NCI-H2081 (cell line): Measurements from ENCODE around the gene USH2A.

Experiments used
- DNase-seq, 2 experiments: peaks; one replicate each; lab custom pipeline; 2025; lab: John Stamatoyannopoulos, UW

Gene USH2A

GRCh38 chr1:215932558-215932957 lies 490.7 kb downstream of the USH2A start:
- DNase-seq = no peak

DNA sequence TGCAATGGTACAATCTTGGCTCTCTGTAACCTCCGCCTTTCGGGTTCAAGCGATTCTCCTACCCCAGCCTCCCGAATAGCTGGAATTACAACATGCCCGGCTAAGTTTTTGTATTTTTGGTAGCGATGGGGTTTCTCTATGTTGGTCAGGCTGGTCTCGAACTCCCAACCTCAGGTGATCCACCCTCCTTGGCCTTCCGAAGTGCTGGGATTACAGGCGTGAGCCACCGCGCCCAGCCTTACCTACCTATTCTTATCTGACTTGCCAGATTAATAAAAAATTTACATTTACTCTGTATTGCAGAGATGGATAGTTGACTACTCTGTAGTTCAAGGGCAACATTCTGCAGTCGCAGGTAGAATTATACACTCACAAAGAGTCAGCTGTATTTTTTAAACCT lies 496.6 kb downstream of the USH2A start:
- DNase-seq = no peak

DNA sequence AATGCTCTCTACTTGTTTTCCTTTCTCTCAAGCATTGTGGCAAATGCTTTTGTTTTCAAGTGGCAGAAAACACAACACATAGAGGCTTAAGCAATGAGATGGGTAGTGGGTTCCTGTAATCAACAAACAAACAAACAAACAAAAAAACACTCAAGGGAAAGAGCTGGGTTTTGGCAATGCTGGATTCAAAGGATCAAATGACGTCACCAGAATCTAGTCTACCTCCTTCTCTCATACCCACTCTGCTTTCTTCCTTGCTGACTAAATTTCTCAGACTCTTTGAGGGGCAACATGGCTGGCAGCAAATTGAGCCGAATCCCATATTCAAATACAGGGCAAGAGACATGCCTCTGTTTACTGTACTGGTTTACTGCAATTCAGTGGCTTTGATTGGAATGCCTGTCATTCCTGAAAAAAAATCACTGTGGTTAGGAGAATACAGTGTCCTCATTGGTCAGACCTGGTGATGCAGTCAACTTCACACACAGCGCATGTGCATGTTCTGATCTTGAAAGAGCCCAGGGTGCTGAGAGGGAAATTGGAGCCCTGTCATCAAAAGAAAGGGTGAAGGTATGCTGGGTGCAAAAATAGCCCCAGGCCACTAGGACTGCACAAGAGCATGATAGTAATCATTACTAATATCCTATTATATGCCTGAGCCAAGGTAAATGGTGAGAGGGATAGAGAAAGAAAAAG lies 500.0 kb downstream of the USH2A start:
- DNase-seq = no peak

- no peak for DNase-seq
Measured at GRCh38 chr1:215911406-215911968, 511.8 kb downstream of the USH2A start.

- DNase-seq = no peak
Measured at GRCh38 chr1:215905493-215906115, 517.6 kb downstream of the USH2A start.

DNA sequence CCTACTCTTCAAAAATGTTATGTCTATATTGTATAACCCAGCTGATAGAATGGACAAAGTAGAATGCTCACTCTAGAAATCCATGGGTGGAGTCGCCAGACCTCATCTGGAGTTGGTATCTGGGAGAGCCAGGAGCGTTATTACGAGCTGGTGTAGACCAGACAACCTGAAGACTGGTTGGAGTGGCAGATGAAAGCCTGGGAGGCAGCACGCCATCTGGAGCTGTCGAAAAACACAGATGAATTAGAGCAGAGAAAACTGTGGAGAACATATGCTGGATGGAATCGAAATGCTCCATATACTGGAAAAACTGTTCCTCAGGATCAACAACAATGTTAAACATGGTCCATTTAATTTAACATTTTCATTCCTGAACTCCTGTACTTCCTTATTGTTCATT lies 522.6 kb downstream of the USH2A start:
- DNase-seq = no peak

DNA sequence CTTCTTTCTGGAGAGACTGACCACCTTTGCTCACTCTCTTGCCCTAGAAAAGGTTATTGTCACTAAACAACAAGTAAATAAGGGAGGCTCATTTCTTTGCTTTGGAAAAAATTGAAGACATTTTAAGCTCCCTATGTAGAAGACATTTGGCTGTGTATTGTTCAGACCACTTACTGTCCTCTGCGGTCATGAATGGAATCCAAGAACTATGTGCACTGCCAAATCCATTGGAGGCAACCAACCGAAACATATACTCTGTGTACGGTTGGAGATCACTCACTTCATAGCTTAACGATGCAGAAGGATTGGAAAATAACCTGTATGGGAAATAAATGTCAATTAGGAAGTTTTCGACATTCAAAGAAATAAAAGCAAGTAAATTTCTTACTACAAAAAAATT lies 523.3 kb downstream of the USH2A start:
- no peak for DNase-seq

DNA sequence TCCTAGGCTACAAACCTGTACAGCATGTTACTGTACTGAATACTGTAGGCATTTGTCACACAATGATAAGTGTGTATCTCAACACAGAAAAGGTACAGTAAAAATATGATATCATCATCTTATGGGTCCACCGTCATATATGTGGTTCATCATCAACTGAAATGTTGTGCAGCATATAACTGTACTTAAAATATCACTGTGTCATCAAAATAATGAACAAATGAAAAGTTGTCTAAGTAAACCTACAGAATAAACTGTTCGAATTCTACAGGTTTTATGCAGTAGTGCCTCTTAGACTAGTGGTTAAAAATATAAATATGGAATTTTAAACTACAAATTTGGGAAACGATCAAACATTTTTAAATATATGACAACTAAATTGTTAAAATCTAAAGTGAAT lies 527.4 kb downstream of the USH2A start:
- DNase-seq = no peak

DNA sequence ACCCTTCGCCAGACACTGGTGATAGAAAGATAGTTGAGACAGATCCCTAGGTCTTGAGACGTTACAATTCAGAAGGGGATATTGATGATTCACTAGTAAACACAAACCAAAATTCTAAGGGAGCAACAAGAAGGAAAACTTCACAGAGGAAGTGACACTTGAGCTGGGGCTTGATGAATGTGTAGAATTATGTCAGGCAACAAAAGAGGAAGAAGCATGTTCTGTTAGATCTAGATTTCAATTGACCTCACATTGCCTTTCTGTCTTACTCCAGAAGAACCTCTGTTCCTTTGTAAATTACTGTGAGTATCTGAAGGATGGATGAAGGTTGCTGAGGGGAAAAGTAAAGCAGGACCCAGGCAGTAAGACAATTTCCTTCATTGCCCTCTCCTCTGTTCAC lies 528.0 kb downstream of the USH2A start:
- DNase-seq = no peak

GRCh38 chr1:215894617-215895016 lies 528.6 kb downstream of the USH2A start:
- DNase-seq = no peak

DNA sequence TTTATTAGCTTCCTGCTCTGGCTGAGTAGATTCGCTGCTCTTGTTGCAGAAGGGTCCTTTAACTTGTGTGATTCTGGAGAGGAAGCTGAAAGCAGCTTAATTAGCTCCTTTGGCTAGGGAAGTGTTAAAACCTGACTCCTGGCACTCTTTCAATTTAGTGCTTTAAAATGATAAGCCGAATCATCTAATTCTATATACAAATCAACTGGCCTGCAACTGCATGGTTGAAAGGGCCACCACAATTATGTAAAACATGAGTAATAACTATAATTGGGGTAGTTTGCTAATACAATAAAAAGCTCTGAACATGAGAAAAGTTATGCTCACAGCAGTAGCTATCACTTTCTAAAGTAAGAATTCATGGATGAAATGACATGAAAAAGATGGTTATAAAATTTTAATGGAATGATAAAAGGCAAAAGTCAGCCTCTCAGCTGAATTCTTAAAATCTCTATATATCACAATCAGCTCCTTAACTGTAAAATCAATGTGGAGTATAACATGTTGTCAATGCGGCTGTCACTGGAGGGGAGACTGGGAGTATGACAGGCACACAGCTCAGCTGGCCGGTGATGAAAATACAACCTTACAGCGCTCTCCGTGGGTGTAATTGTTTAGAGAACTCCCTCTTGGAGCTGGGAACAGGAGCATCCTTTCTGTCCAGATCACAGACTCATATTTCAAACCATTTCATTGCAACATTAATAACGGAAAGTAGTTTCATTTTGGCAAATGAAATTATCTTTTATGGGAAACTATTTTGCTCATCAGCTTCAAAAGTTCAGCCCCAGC lies 531.8 kb downstream of the USH2A start:
- peak in 1 of 2 experiments; percentile 46 for DNase-seq

DNA sequence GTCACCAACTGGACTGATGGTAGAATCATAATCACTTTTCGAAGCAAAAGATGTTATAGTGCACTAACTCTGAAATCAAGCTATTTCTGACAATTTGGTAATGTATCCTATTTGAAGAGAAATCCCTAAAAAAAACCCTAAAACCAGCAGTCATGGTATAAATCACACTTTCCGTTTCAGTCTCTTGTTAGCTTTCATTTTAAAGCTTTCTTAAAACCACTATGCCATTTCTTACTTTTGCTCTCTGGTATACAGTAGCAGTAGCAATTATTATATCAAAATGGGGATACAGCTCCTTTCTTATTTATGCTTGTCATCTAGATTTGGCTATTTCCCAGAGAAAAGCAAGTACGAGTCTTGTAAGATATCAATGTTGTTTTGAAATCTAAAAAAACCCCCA lies 532.8 kb downstream of the USH2A start:
- DNase-seq = no peak

DNA sequence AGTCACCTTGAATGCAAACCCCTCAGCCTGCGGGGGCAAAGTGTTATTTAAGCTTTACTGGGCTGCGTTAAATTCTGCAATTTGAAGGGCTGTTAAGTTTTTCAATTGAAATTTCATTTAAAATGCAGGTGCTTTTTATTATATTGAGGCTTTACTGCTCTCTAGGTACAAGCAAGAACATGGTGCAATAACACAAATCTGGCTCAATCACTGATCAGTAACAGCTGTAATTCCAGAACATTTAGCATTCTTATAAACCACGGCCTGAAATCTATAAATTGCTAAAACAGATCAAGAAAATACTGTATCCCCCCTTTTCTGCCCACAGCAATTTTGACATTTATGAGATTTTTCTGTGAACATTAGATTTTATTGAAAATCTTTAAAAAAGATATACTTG lies 533.4 kb downstream of the USH2A start:
- DNase-seq = no peak

DNA sequence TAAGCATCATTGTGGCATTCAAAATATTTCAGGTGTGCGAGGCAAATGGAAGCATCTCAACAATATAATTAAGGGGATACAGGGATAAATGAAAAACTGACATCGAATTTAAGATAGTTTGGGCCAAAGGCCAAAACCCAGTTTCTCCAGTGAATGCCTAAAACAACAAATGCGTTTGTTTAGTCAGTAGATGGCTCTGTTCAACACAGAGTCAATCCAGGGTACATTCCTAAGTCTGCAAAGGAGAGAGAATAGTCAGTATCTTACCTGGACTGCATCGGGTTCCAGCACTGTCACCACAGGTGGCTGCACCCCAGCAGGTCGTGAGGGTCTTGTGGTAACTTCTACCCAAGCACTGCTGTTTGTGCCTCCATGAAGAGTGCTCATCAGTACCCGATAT lies 535.1 kb downstream of the USH2A start:
- peak in 1 of 2 experiments; percentile 70 for DNase-seq

DNA sequence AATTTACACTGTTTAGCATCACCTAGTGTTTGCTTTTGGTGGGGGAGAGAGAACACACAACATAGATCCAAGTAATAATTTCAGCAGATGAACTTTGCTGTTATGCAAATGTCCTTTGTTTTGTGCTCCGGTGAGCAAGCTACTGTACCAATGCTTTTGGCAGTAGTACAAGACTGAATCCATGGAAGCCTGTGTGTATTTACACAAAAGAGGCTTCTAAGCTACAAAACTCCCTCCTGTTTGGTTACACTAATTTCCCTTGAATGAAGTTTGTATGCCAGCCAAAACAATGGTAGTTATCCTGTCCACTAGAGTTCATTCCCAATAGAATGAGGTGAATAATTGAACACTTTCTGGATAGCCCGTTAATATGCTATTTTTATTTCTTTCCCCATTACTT lies 535.6 kb downstream of the USH2A start:
- peak; percentile 76 to 95 for DNase-seq

GRCh38 chr1:215883004-215883403 lies 540.2 kb downstream of the USH2A start:
- DNase-seq = no peak

DNA sequence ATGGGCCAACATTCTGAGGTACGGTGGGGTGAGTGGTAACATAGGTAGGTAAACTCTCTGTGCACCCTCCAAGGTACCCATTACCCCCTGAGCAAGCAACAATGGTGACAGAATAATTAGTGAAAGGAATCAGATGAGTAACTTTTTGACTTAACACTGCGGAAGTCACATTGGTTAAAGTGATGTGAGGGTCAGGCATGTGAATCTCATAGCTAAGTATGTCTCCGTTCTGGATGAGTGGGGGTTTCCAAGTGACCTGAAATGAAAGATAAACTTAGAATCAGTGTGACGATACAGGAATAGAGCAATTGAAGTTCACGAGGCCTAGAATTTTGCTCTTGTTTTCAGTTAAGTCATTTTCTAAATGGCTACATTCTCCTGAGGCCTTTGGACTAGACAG lies 544.4 kb downstream of the USH2A start:
- no peak for DNase-seq

- DNase-seq = no peak
Measured at GRCh38 chr1:215878128-215878527, 545.1 kb downstream of the USH2A start.

DNA sequence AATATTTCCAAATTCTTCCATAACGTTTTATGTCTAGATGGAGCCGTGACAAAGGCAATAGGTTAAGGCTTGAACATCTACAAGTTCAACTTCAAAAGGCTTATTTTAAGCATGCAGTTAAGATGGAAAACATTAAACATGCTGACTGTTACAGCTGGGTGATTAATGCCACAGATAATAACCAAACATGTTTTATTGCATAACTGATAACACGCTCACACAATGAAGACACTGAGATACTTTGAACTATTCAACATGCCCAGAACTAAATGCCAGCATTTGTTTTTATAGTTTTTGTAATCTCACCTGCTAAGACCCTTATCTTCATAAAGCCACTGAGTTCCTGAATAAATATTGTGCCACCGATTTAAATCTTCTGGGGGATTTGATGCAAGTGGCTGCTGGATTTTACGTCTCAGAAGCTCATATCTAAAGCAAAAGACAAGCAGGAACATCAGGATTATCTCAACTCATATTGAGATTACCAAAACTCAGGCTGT lies 545.7 kb downstream of the USH2A start:
- DNase-seq = no peak

DNA sequence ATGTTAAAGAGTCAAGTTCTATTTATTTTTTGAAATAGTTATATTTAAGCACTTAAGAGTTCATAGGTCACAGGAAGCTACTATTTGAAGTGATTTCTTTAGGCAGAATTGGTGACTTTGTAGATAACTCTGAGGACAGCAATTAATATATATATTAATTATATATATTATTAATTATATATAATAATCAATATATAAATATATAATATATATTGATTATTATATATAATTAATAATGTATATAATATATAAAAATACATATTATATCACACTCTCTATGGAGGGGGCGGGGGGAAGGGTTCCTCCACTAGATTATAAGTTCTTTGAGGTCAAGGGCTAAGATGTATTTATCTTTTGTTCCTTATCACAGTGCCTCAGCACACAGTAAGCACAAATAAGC lies 547.5 kb downstream of the USH2A start:
- no peak for DNase-seq

GRCh38 chr1:215875236-215875635 lies 548.0 kb downstream of the USH2A start:
- no peak for DNase-seq

DNA sequence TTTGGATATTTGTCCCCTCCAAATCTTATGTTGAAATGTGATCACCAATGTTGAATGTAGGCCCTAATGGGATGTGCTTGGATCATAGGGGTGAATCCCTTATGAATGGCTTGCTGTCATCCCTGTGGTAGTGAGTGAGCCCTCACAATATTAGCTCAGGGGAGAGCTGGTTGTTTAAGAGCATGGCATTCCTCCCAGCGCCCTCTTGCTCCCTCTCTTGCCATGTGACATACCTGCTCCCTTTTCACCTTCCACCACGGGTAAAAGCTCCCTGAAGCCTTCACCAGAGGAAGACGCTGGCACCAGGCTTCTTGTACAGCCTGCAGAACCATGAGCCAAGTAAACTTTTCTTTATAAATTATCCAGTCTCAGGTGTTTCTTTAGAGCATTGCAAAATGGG lies 550.6 kb downstream of the USH2A start:
- DNase-seq = no peak

DNA sequence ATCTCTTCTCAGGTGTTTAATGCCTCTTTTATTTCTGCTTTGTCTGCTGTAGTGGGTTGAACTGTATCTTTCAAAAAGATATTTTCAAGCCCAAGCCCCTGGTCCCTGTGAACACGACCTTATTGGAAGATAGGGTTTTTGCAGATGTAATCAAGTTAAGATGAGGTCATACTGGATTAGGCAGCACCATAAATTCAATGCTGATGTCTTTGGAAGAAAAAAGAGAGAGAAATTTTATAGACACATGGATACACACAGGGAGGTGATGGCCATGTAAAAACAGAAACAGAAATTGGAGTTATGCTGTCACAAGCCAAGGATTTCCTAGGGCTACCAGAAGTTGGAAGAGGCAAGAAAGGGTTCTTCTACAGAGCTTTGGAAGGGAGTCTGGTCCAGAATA lies 554.7 kb downstream of the USH2A start:
- DNase-seq = no peak
